HEK293 (cell line): ENCODE measurements around the gene MYOCOS.

ENCODE experiments used
- CTCF ChIA-PET: fragments of 350-600 bp; formaldehyde crosslinking; extraction: SDS; loops from one replicate; lab custom pipeline; 2021; ENCODE audit warnings: antibody characterized with exemption; lab: Yijun Ruan, JAX
- POLR2A ChIA-PET: fragments of 300-600 bp; formaldehyde crosslinking; extraction: SDS; loops from one replicate; lab custom pipeline; 2020; ENCODE audit warnings: antibody characterized with exemption, inconsistent platforms; lab: Yijun Ruan, JAX
- H3K27ac ChIP-seq: fragments of 200-500 bp; sonication (Bioruptor generic); 2 replicates; pipeline ENCODE4 v1.5.1; 2014; ENCODE audit warnings: low read depth, low read length, control low read depth, inconsistent platforms; ENCODE audit errors: extremely low read depth
- H3K36me3 ChIP-seq, 2 experiments: fragments of 200-500 bp in 1 of 2; sonication (Bioruptor generic) in 1 of 2; 1 replicate in 1 of 2; 2 replicates in 1 of 2; pipeline ENCODE4 v1.5.1; 2014 to 2017; ENCODE audit warnings: inconsistent platforms in 2 of 2, low read length in 2 of 2; ENCODE audit not compliant: control insufficient read depth in 2 of 2, insufficient read depth in 1 of 2
- H3K4me1 ChIP-seq: fragments of 200-500 bp; sonication (Bioruptor generic); 2 replicates; pipeline ENCODE4 v1.5.1; 2014; ENCODE audit warnings: mild to moderate bottlenecking, low read length, inconsistent platforms; ENCODE audit not compliant: control insufficient read depth, insufficient read depth
- H3K4me3 ChIP-seq: 2 replicates; pipeline ENCODE4 v1.5.1; 2011; ENCODE audit warnings: low read depth, mild to moderate bottlenecking, control low read depth, low read length, moderate library complexity
- H3K9me3 ChIP-seq: fragments of 200-500 bp; sonication (Bioruptor generic); 2 replicates; pipeline ENCODE4 v1.5.1; 2014; ENCODE audit warnings: low read depth, low read length, inconsistent platforms; ENCODE audit not compliant: control insufficient read depth, insufficient read depth
- ELK4 ChIP-seq: IDR thresholded peaks from 2 replicates; pipeline ENCODE4 v1.6.1; 2011; ENCODE audit warnings: mild to moderate bottlenecking, low read depth, low read length, borderline replicate concordance
- INSM2 ChIP-seq: fragments of 450-650 bp; formaldehyde crosslinking; IDR thresholded peaks from 2 replicates; pipeline ENCODE4 v1.5.1; 2016; ENCODE audit warnings: missing biosample characterization, missing genetic modification characterization
- KLF8 ChIP-seq: fragments of 450-650 bp; formaldehyde crosslinking; IDR thresholded peaks from 2 replicates; pipeline ENCODE4 v1.5.1; 2016; ENCODE audit warnings: missing biosample characterization, missing genetic modification characterization
- MZF1 ChIP-seq: fragments of 450-650 bp; formaldehyde crosslinking; IDR thresholded peaks from 2 replicates; pipeline ENCODE4 v1.5.1; 2017; ENCODE audit warnings: missing biosample characterization, missing genetic modification characterization, borderline replicate concordance
- PRDM4 ChIP-seq: fragments of 450-650 bp; formaldehyde crosslinking; IDR thresholded peaks from 2 replicates; pipeline ENCODE4 v1.5.1; 2017; ENCODE audit warnings: missing biosample characterization, missing genetic modification characterization
- SP3 ChIP-seq: fragments of 450-650 bp; formaldehyde crosslinking; IDR thresholded peaks from 2 replicates; pipeline ENCODE4 v1.5.1; 2016; ENCODE audit warnings: missing biosample characterization, missing genetic modification characterization
- ZBTB11 ChIP-seq: fragments of 450-650 bp; formaldehyde crosslinking; conservative IDR thresholded peaks from 2 replicates; pipeline ENCODE4 v1.5.1; 2016; ENCODE audit warnings: low read depth, missing biosample characterization, missing genetic modification characterization
- ZFHX2 ChIP-seq: fragments of 450-650 bp; formaldehyde crosslinking; conservative IDR thresholded peaks from 2 replicates; pipeline ENCODE4 v1.5.1; 2016; ENCODE audit warnings: missing biosample characterization, missing genetic modification characterization
- ZNF112 ChIP-seq: fragments of 450-650 bp; formaldehyde crosslinking; IDR thresholded peaks from 2 replicates; pipeline ENCODE4 v1.5.0; 2017; ENCODE audit warnings: missing biosample characterization, missing genetic modification characterization
- ZNF114 ChIP-seq: fragments of 450-650 bp; formaldehyde crosslinking; IDR thresholded peaks from 2 replicates; pipeline ENCODE4 v1.5.0; 2017; ENCODE audit warnings: missing biosample characterization, missing genetic modification characterization
- ZNF138 ChIP-seq: fragments of 450-650 bp; formaldehyde crosslinking; IDR thresholded peaks from 2 replicates; pipeline ENCODE4 v1.5.1; 2016; ENCODE audit warnings: missing biosample characterization, missing genetic modification characterization, borderline replicate concordance
- ZNF146 ChIP-seq: fragments of 450-650 bp; formaldehyde crosslinking; IDR thresholded peaks from 2 replicates; pipeline ENCODE4 v1.5.1; 2016; ENCODE audit warnings: missing biosample characterization, missing genetic modification characterization
- ZNF433 ChIP-seq: fragments of 450-650 bp; formaldehyde crosslinking; IDR thresholded peaks from 2 replicates; pipeline ENCODE4 v1.5.1; 2016; ENCODE audit warnings: missing biosample characterization, missing genetic modification characterization, low read depth
- ZNF449 ChIP-seq: fragments of 450-650 bp; formaldehyde crosslinking; IDR thresholded peaks from 2 replicates; pipeline ENCODE4 v1.5.1; 2017; ENCODE audit warnings: missing biosample characterization, mild to moderate bottlenecking, missing genetic modification characterization, moderate library complexity
- ZNF558 ChIP-seq: fragments of 450-650 bp; formaldehyde crosslinking; IDR thresholded peaks from 2 replicates; pipeline ENCODE4 v1.5.1; 2016; ENCODE audit warnings: missing biosample characterization, missing genetic modification characterization
- ZNF654 ChIP-seq: fragments of 450-650 bp; formaldehyde crosslinking; IDR thresholded peaks from 2 replicates; pipeline ENCODE4 v1.5.1; 2016; ENCODE audit warnings: low read depth, missing biosample characterization, missing genetic modification characterization
- ZNF76 ChIP-seq: fragments of 450-650 bp; formaldehyde crosslinking; IDR thresholded peaks from 2 replicates; pipeline ENCODE4; 2016; ENCODE audit warnings: low read depth, missing biosample characterization, missing genetic modification characterization, borderline replicate concordance
- ZNF785 ChIP-seq: fragments of 450-650 bp; formaldehyde crosslinking; IDR thresholded peaks from 2 replicates; pipeline ENCODE4 v1.5.1; 2016; ENCODE audit warnings: missing biosample characterization, missing genetic modification characterization
- ZNF792 ChIP-seq: fragments of 450-650 bp; formaldehyde crosslinking; IDR thresholded peaks from 2 replicates; pipeline ENCODE4 v1.5.1; 2016; ENCODE audit warnings: missing biosample characterization, missing genetic modification characterization
- ZSCAN18 ChIP-seq: fragments of 450-650 bp; formaldehyde crosslinking; IDR thresholded peaks from 2 replicates; pipeline ENCODE4 v1.5.1; 2016; ENCODE audit warnings: missing biosample characterization, missing genetic modification characterization
- ZSCAN23 ChIP-seq: fragments of 450-650 bp; formaldehyde crosslinking; IDR thresholded peaks from 2 replicates; pipeline ENCODE4 v1.5.1; 2016; ENCODE audit warnings: missing biosample characterization, missing genetic modification characterization

The MYOCOS gene

GRCh38 chr1:171661076-171661650 is 39.1 kb downstream of the MYOCOS start:
- TF ChIP-seq KLF8 (tag by site-specific recombination) = no peak
- no peak for TF ChIP-seq ZBTB11
- TF ChIP-seq ZNF114 (tag by site-specific recombination) = no peak
- no peak for TF ChIP-seq ZFHX2 (tag by site-specific recombination)
- TF ChIP-seq ZSCAN23 = no peak
- no peak for TF ChIP-seq ZSCAN18 (tag by site-specific recombination)
- no peak for TF ChIP-seq ZNF558 (tag by site-specific recombination)
- TF ChIP-seq ZNF654 = no peak
- TF ChIP-seq INSM2 = no peak
- ChIA-PET POLR2A (no interaction called here), CTCF (interaction anchor here (0.9 kb wide), 1 partner anchor 16 kb away, joined by 4 read pairs; no protein-coding TSS in a partner anchor)
- H3K4me3 ChIP-seq = no peak overlapping the region
- H3K27ac ChIP-seq = no peak overlapping the region
- H3K36me3 ChIP-seq = no peaks in the 10 kb centered on the region
- H3K9me3 ChIP-seq = no peaks in the 10 kb centered on the region
- no peaks in the 10 kb centered on the region for H3K4me1 ChIP-seq

GRCh38 chr1:171663036-171663853 is 41.2 kb downstream of the MYOCOS start:
- H3K27ac ChIP-seq = no peak overlapping the region
- TF ChIP-seq KLF8 (tag by site-specific recombination) (no peak), ZNF433 (no peak), PRDM4 (tag by site-specific recombination) (no peak), SP3 (no peak), ELK4 (no peak), ZNF138 (tag by site-specific recombination) (no peak), MZF1 (tag by site-specific recombination) (no peak), ZNF449 (tag by site-specific recombination) (no peak), ZNF112 (tag by site-specific recombination) (no peak), ZNF146 (tag by site-specific recombination) (no peak), ZNF785 (no peak), ZNF792 (tag by site-specific recombination) (no peak), ZNF76 (tag by site-specific recombination) (no peak)

More at GRCh38 chr1:171663036-171663853, 41.2 kb downstream of the MYOCOS start:
- H3K36me3 ChIP-seq = no peaks in the 10 kb centered on the region
- no peak overlapping the region for H3K4me3 ChIP-seq
- no peaks in the 10 kb centered on the region for H3K4me1 ChIP-seq
- ChIA-PET CTCF (interaction anchor here (0.6 to 1.6 kb wide), 2 partner anchors 19 to 247 kb away, joined by 3 to 6 read pairs; no protein-coding TSS in a partner anchor), POLR2A (no interaction called here)
- no peaks in the 10 kb centered on the region for H3K9me3 ChIP-seq
